SKM-1 (cell line): ENCODE results near the gene MOV10L1.
"Not testable (repeated sequence)": the region's sequence is repeated elsewhere in the genome, so short reads cannot be mapped to it uniquely, and the experiment has no call there.

Experiments
- DNase-seq: peaks from one replicate; lab custom pipeline; 2025; ENCODE audit not compliant: unreplicated experiment; lab: John Stamatoyannopoulos, UW

Gene MOV10L1

DNA sequence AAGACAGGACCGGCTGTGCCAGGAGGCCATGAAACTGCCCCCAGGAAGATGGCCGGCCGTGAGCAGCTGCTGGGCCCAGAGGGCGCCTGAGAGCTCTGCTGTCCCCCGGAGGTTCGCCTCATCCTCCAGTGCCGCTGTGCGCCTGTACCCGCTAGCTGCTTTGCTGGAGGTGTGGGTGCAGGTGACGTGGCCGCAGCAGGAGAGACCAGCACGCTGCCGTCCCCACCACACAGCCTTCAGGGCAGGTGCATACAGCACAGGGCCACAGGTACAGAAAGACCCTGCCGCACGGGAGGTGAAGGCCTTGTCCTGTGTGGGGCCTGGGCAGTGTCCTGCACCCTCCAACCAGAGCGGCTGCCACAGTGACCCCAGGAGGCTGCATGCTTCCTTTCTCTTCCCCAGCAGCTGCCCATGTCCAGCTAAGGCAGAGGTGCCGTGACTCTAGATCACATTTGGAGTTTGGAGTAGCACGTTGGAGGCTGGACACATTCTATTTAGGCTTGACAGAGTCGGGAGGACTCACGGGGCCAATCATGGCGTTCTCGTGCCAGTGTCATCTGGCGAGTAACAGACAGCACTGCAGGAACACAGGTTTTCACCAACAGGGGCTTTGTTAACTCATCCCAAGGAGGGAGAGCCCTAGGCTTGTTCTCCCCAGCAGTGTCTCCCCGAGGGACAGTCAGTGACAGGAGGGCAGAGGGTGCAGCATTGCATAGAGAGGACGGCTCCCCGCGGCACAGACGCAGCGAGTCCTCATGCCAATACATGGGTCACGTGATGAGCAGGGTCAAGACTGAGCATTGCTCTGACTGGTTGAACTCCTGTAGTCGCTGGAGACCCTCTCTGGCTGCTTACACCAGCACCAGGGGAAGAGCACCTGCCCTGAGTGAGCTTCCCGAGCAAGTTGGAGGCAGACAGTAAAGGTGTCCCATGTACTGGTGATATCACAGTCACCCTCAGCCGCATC, 62.0 kb downstream of the MOV10L1 start:
- DNase-seq, result no peak

DNA sequence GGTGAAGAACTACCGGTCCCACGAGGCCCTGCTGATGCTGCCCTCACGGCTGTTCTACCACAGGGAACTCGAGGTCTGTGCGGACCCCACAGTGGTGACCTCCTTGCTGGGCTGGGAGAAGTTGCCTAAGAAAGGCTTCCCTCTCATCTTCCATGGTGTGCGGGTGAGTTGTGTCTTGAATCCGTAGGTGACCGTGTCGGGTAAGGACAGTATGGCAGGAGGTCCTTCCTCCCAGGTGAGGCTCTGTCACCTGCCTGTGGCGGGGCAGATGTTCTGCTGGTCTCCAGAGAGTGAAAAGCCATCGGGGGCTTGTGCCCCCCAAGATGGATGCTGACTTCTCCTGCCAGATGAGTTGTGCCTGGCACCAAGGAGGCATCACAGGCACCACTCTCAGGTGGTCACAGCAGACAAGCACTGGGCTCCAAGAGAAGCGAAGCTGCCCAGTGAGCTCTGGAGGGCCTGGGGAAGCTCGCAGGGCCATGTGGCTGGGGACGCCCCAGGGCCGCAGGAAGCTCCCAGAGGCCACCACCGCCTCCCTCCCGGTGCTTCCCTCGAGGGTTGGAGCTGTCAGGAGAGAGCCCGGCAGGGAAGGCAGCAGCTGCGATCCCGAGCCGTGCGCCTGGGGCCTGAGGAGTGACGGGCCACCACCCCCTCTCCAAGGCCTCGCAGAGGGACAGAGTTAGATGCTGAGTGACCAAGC, 63.4 kb downstream of the MOV10L1 start:
- DNase-seq, result no peak

DNA sequence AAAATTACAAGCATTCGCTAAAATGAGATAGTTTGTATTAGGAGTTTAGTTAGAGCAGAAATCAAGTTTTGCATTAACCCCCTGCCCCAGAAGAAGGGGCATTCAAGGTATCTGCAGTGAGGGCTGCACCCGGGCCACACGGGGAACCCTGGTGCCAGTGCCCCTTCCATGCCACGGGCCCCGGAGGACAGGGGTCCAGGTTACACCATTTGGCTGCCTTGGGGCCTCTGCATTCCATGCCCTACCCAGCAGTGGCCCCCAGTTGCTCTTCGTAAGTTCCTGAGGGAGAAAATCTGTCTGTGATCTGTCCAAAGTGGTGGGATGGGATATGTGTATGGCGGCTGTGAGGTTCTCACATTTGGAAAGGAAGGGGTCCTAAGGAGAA, 63.9 kb downstream of the MOV10L1 start:
- no peak for DNase-seq

DNA sequence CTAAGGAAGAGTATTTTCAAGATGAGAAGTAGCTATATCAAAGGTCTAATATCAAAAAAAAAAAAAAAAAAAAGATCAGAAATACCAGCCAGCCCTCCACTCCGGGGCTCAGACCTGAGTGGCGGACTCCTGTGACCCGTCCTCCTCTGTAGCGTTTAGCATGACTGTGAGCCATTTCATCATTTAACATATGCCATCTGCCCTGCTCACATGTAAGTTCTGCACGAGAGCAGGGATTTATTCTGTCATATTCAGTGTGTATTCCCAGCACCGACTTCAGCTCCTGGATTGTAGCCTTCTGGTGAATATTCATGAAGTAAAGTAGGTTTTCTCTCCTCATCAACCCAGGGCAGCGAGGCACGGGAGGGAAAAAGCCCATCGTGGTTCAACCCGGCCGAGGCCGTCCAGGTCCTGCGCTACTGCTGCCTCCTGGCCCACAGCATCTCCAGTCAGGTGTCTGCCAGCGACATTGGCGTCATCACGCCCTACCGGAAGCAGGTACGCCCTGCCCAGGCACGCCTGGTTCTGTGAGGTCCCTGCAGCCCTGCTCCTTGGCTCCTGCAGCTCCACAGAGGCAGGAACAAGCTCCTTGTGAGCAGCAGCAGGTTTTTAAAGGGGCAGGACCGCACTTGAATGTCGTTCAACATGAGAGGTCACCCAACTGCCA, 68.0 kb downstream of the MOV10L1 start:
- DNase-seq, result no peak

DNA sequence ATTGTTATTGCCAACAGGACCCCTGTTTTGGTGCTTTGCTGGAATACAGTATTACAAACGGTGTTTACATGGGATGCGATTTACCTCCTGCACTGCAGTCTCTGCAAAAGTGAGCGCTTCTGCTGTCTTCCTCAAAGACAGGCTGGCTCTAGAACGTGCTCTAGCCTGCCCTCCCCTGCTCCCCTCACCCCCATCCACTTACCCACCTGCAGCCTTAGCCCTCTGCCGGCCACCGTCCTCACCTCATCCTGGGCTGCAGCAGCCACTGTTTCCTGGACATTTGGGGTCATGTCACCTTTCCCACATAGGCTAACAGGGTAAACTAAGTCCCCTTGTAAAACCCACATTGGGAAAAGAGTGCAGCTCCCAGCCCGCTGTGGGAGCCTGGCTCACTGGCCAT, 71.1 kb downstream of the MOV10L1 start:
- no peak for DNase-seq

- no peak for DNase-seq
Measured at GRCh38 chr22:50161508-50162390, 71.9 kb downstream of the MOV10L1 start.

DNA sequence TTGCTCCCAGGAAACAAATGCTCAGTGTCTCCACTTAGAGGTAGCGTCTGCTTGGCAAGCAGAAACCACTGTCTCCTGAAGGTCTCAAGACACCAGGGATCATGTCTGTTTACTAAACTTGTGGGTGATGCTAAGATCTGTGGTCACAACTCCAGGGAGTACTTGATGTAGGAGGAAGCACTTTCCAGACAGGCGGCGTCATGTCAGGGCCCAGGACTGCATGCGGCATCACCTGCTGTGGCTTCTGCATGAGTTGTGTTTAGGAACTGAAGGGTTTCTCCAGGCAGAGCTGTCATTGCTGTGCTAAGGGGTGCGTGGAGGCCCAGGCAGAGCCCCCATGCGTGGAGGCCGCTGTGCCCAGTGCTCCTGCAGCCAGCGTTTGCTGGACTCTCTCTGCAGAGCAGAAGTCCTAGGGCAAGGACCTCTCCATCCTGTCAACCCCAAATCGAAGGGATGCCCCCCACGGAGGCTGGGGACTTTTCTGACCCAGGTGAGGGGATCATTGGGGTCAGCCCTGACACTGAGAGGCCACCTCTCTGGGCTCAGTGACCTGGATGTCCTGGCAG, 72.7 kb downstream of the MOV10L1 start:
- no peak for DNase-seq

DNA sequence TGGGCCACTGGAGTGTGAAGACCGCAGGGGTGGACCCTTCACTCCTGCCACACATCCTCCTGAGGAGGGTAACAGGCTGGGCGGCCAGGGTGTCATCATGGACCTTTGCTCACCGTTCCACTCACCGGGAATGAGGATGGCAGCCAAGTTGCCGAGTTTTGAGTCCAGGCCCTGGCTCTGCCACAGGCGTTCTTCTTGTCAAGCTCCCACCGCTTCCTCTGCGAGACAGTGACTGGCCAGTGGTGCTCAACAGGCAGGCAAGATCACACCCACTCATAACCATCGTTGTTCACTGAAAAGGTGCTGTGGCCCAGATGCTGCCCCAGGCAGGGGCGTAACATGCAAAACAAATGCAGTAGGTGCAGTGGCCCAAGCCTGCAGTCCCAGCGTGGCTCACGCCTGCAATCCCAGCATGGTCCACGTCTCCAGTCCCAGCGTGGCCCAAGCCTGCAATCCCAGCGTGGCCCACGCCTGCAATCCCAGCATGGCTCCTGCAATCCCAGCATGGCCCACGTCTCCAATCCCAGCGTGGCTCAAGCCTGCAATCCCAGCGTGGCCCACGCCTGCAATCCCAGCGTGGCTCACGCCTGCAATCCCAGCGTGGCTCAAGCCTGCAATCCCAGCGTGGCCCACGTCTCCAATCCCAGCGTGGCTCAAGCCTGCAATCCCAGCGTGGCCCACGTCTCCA, 75.8 kb downstream of the MOV10L1 start:
- DNase-seq, result no peak

DNA sequence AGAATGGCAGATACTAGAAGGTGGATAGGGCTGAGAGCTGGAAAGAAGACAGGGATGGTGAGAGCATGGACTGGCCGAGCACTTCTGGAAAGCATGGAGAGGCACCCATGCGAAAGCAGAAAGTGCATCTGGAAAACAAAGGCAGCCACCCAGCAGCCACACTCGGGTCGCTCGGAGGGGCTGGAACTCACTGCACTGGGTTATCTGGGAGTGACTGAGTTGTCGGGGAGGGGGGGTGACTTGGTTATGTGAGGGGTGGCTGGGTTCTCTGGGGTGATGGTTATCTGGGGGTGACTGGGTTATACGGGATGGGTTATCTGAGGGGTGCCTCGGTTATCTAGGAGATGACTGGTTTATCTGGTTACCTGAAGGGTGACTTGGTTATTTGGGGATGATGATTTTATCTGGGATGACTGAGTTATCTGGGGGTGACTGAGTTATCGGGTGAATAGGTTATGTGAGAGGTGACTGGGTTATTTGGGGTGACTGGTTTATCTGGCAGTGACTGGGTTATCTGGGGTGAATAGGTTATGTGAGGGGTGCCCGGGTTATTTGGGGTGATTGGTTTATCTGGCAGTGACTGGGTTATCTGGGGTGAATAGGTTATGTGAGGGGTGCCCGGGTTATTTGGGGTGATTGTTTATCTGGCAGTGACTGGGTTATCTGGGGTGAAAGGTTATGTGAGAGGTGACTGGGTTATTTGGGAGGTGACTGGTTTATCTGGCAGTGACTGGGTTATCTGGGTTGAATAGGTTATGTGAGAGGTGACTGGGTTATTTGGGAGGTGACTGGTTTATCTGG, 78.1 kb downstream of the MOV10L1 start:
- no peak for DNase-seq

- DNase-seq, result not testable (repeated sequence)
Measured at GRCh38 chr22:50168490-50169180, 78.8 kb downstream of the MOV10L1 start.

DNA sequence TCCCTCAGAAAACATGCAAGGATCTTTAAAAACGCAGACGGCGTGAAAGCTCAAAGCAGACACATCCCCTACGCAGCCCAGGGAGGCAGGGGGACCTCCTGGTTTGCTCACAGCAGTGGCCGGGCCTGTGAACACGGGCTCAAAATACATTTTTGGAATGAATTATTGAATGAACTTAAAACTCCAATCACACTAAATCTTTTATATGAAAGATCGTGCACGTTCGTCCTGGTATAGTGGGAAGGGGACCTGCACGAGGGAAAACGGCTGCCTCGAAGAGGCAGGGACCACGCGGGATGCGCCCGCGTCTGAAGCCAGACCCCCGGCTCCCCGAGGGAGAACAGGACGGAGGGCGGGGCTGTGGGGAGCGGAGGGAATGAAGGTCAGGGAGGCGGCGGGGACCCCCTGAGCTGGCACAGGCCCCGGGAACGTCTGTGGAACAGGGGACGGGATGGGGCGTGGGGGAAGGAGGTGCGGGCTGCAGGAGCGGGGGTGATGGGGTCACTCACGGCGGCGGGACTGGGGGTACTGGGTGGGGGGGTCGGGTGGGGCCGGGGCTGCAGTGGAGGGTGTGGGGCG, 79.5 kb downstream of the MOV10L1 start:
- DNase-seq, result no peak

GRCh38 chr22:50169774-50170341, 80.1 kb downstream of the MOV10L1 start:
- DNase-seq, result no peak

GRCh38 chr22:50170453-50171318, 80.9 kb downstream of the MOV10L1 start, which contains the start of gene PANX2:
TSS of gene PANX2 (plus strand) at chr22:50170731. CDS start at chr22:50170731, 0 bp downstream.
- no peak for DNase-seq

- no peak for DNase-seq
Measured at GRCh38 chr22:50171319-50171964, 81.6 kb downstream of the MOV10L1 start.

DNA sequence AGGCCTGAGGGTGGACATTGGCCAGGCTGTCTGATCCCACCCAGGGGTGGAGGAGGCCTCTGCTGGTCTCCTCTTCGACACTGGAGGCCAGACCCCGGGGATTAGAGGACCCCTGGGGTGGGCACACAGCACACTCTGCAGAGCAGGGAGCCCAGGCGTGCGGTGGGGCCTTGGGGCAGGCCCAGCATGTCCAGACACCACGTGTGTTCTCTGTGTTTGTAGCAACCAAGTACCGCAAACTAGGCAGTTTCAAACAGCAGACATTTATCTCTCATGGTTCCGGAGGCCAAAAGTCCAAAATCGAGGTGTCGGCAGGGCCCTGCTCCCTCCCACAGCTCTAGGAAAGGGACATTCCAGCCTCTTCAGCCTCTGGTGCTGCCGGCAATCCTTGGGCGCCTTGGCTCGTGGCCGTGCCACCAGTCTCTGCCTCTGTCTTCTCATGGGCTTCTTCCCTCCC, 82.2 kb downstream of the MOV10L1 start:
- no peak for DNase-seq
